ENCODE results near the gene UTP20. TPM values are rescaled to one million over a fixed set of nuclear protein-coding genes. Genes with fewer than 3 reads are reported as not detected.

Gene UTP20
- total and polyA plus RNA-seq, 2 of the 4 experiments (the other 2 are of a cell fraction): 6.8 to 22.0 TPM

- Histone ChIP-seq H3K4me1 (ENCODE audit: control insufficient read depth, insufficient read depth, low read length) (no peaks in the 10 kb centered on the region), H4K20me1 (ENCODE audit: insufficient read depth, low read length) (no peaks in the 10 kb centered on the region), H3K27me3 (ENCODE audit: control insufficient read depth, insufficient read depth, low read length) (no peaks in the 10 kb centered on the region), H2BK120ac (ENCODE audit: low read depth, low read length) (no peak overlapping the region), H4K5ac (ENCODE audit: low read depth, low read length) (no peak overlapping the region), H3K23ac (ENCODE audit: low read depth, low read length) (no peak overlapping the region), H2BK20ac (ENCODE audit: low read depth, low read length) (no peak overlapping the region), H3K36me3 (ENCODE audit: control insufficient read depth, insufficient read depth, low read length) (no peaks in the 10 kb centered on the region), H2AK5ac (ENCODE audit: low read depth, low read length) (no peak overlapping the region), H3K4me2 (ENCODE audit: low read depth, low read length) (no peak overlapping the region), H3K9me3 (ENCODE audit: control insufficient read depth, insufficient read depth, low read length) (peaks cover 3% of the 10 kb centered on the region; the same call in 1 of the 2 replicates), H4K8ac (ENCODE audit: low read depth in 2 of 2, low read length in 2 of 2) (no peak overlapping the region), H2BK5ac (ENCODE audit: low read depth, low read length, poor library complexity, severe bottlenecking) (no peak overlapping the region), H3K27ac (ENCODE audit: insufficient read depth, low read length) (no peak overlapping the region), H2AFZ (replicated peaks; ENCODE audit: low read length, poor library complexity) (no peak overlapping the region), H3K14ac (replicated peaks; ENCODE audit: low read depth, low read length) (no peak overlapping the region), H3K4me3 (ENCODE audit: insufficient read depth, low read depth, low read length) (no peak overlapping the region), H3K56ac (ENCODE audit: extremely low read depth, insufficient read depth, low read length) (no peak overlapping the region), H4K91ac (ENCODE audit: insufficient read depth, low read depth, low read length) (no peak overlapping the region), H3K79me1 (ENCODE audit: low read depth in 1 of 2, low read length in 2 of 2) (no peaks in the 10 kb centered on the region), H3K9ac (ENCODE audit: low read depth, low read length) (no peak overlapping the region), H3K18ac (ENCODE audit: low read depth, low read length) (no peak overlapping the region), H3K9me1 (ENCODE audit: insufficient read depth, low read length) (no peaks in the 10 kb centered on the region), H2BK15ac (ENCODE audit: low read depth, low read length) (no peak overlapping the region), H3K4ac (ENCODE audit: low read depth, low read length) (no peak overlapping the region), H2AK9ac (replicated peaks; ENCODE audit: low read depth, low read length, poor library complexity) (no peak overlapping the region)
- intact Hi-C loops (cut with micrococcal nuclease) (no loop called here), in situ Hi-C loops (cut with MboI; ENCODE audit: low sequenced_read_pairs) (no loop called here), dilution Hi-C loops (cut with HindIII; ENCODE audit: low sequenced_read_pairs, unreplicated experiment) (no loop called here)
- CTCF ChIA-PET: no interaction called here
- no TSS peak for BruUV-seq (replicated peaks)
- DNase-seq: no peak
- WGBS, 2 experiments (ENCODE audit: extremely low coverage in 2 of 2, insufficient read length in 1 of 2): no CpG with 5 or more reads among the region's 6 CpGs
- no peak for ATAC-seq (ENCODE audit: low read depth)
- POLR2A ChIA-PET (ENCODE audit: unreplicated experiment): no interaction called here
- no peak for TF ChIP-seq CEBPB (IDR thresholded peaks at IDR 0.05; ENCODE audit: low read depth, low read length)
- no peak for TF ChIP-seq MAZ (IDR thresholded peaks at IDR 0.05; ENCODE audit: borderline replicate concordance, low read depth, low read length)
- no peak for TF ChIP-seq BHLHE40 (IDR thresholded peaks at IDR 0.05; ENCODE audit: low read depth, low read length)
- no peak for TF ChIP-seq ELK1 (IDR thresholded peaks at IDR 0.05; ENCODE audit: borderline replicate concordance, low read depth, low read length)
- no peak for TF ChIP-seq RFX5 (IDR thresholded peaks at IDR 0.05; ENCODE audit: low read depth, low read length)
- no peak for TF ChIP-seq FOS (IDR thresholded peaks at IDR 0.05; ENCODE audit: low read depth, low read length)
- no peak for TF ChIP-seq RAD21 (IDR thresholded peaks at IDR 0.05; ENCODE audit: low read length)
- TF ChIP-seq POLR2A (IDR thresholded peaks at IDR 0.05; ENCODE audit: low read depth, low read length): no peak
- TF ChIP-seq CTCF (conservative IDR thresholded peaks at IDR 0.05; ENCODE audit: low read depth, low read length): no peak
- no peak for TF ChIP-seq RCOR1 (IDR thresholded peaks at IDR 0.05; ENCODE audit: insufficient replicate concordance, low read length)
- no peak for TF ChIP-seq CHD1 (IDR thresholded peaks at IDR 0.05; ENCODE audit: low read depth, low read length)
- TF ChIP-seq NFE2L2 (IDR thresholded peaks at IDR 0.05; ENCODE audit: low read depth, low read length): no peak
- TF ChIP-seq SMC3 (IDR thresholded peaks at IDR 0.05; ENCODE audit: low read depth, low read length): no peak
- TF ChIP-seq MXI1 (IDR thresholded peaks at IDR 0.05; ENCODE audit: borderline replicate concordance, low read depth, low read length): no peak
- no peak for TF ChIP-seq MAFK (IDR thresholded peaks at IDR 0.05; ENCODE audit: low read depth, low read length)
- TF ChIP-seq USF2 (IDR thresholded peaks at IDR 0.05; ENCODE audit: low read depth, low read length): no peak
These were observed 41.0 kb upstream of the UTP20 start for GRCh38 chr12:101238800-101239329.

Measured in IMR-90 (cell line).